ENCODE measurements around the gene FAM13A.

FAM13A gene

GRCh38 chr4:88756149-88756548 is 300.8 kb downstream of the FAM13A start:
- Histone ChIP-seq H3K9ac (ENCODE audit: low read length) (no peak overlapping the region), H3F3A (ENCODE audit: insufficient read depth, low read length) (no peaks in the 10 kb centered on the region), H3K4me3 (ENCODE audit: low read length) (no peak overlapping the region), H3K36me3 (replicated peaks; ENCODE audit: insufficient read depth, low read length) (no peaks in the 10 kb centered on the region), H3K27me3 (replicated peaks; ENCODE audit: insufficient read depth, low read length) (no peaks in the 10 kb centered on the region), H4K20me1 (ENCODE audit: insufficient read depth, low read length) (no peaks in the 10 kb centered on the region), H3K9me2 (replicated peaks; ENCODE audit: insufficient read depth, low read length) (no peaks in the 10 kb centered on the region), H3K9me3 (replicated peaks; ENCODE audit: insufficient read depth, low read length) (no peaks in the 10 kb centered on the region), H3K4me2 (ENCODE audit: low read depth, low read length) (no peak overlapping the region), H3K27ac (ENCODE audit: low read length) (no peak overlapping the region), H3K4me1 (ENCODE audit: low read length) (peaks cover 6% of the 10 kb centered on the region), H2AFZ (ENCODE audit: low read length) (no peak overlapping the region), H3K79me2 (ENCODE audit: low read length) (no peaks in the 10 kb centered on the region)
- DNase-seq, result no peak
- TF ChIP-seq EZH2 (optimal IDR thresholded peaks at IDR 0.05; ENCODE audit: low read depth, low read length) (no peak), EZH2phosphoT487 (IDR thresholded peaks at IDR 0.05; ENCODE audit: low read length) (no peak)
- TF ChIP-seq, protein P1, sequence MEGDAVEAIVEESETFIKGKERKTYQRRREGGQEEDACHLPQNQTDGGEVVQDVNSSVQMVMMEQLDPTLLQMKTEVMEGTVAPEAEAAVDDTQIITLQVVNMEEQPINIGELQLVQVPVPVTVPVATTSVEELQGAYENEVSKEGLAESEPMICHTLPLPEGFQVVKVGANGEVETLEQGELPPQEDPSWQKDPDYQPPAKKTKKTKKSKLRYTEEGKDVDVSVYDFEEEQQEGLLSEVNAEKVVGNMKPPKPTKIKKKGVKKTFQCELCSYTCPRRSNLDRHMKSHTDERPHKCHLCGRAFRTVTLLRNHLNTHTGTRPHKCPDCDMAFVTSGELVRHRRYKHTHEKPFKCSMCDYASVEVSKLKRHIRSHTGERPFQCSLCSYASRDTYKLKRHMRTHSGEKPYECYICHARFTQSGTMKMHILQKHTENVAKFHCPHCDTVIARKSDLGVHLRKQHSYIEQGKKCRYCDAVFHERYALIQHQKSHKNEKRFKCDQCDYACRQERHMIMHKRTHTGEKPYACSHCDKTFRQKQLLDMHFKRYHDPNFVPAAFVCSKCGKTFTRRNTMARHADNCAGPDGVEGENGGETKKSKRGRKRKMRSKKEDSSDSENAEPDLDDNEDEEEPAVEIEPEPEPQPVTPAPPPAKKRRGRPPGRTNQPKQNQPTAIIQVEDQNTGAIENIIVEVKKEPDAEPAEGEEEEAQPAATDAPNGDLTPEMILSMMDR (IDR thresholded peaks at IDR 0.05; ENCODE audit: low read length), result no peak

- Histone ChIP-seq H3K4me1 (ENCODE audit: low read length) (peaks cover 6% of the 10 kb centered on the region), H3K27ac (ENCODE audit: low read length) (no peak overlapping the region), H3K79me2 (ENCODE audit: low read length) (no peaks in the 10 kb centered on the region), H3F3A (ENCODE audit: insufficient read depth, low read length) (no peaks in the 10 kb centered on the region), H3K9me2 (replicated peaks; ENCODE audit: insufficient read depth, low read length) (no peaks in the 10 kb centered on the region), H3K4me2 (ENCODE audit: low read depth, low read length) (no peak overlapping the region), H3K9me3 (replicated peaks; ENCODE audit: insufficient read depth, low read length) (no peaks in the 10 kb centered on the region), H3K36me3 (replicated peaks; ENCODE audit: insufficient read depth, low read length) (no peaks in the 10 kb centered on the region), H3K27me3 (replicated peaks; ENCODE audit: insufficient read depth, low read length) (no peaks in the 10 kb centered on the region), H4K20me1 (ENCODE audit: insufficient read depth, low read length) (no peaks in the 10 kb centered on the region), H3K4me3 (ENCODE audit: low read length) (no peak overlapping the region), H3K9ac (ENCODE audit: low read length) (no peak overlapping the region), H2AFZ (ENCODE audit: low read length) (no peak overlapping the region)
- TF ChIP-seq, protein P1 (IDR thresholded peaks at IDR 0.05; ENCODE audit: low read length), result no peak
- TF ChIP-seq EZH2 (optimal IDR thresholded peaks at IDR 0.05; ENCODE audit: low read depth, low read length) (no peak), EZH2phosphoT487 (IDR thresholded peaks at IDR 0.05; ENCODE audit: low read length) (no peak)
- DNase-seq, result no peak
Observed at GRCh38 chr4:88755454-88755853, 301.5 kb downstream of the FAM13A start.

GRCh38 chr4:88754796-88755195 is 302.2 kb downstream of the FAM13A start:
- Histone ChIP-seq H3K4me1 (ENCODE audit: low read length) (peaks cover 6% of the 10 kb centered on the region), H3K4me2 (ENCODE audit: low read depth, low read length) (no peak overlapping the region), H4K20me1 (ENCODE audit: insufficient read depth, low read length) (no peaks in the 10 kb centered on the region), H3F3A (ENCODE audit: insufficient read depth, low read length) (no peaks in the 10 kb centered on the region), H3K79me2 (ENCODE audit: low read length) (no peaks in the 10 kb centered on the region), H3K4me3 (ENCODE audit: low read length) (no peak overlapping the region), H3K36me3 (replicated peaks; ENCODE audit: insufficient read depth, low read length) (no peaks in the 10 kb centered on the region), H3K27me3 (replicated peaks; ENCODE audit: insufficient read depth, low read length) (no peaks in the 10 kb centered on the region), H3K9ac (ENCODE audit: low read length) (no peak overlapping the region), H3K27ac (ENCODE audit: low read length) (no peak overlapping the region), H3K9me3 (replicated peaks; ENCODE audit: insufficient read depth, low read length) (no peaks in the 10 kb centered on the region), H2AFZ (ENCODE audit: low read length) (no peak overlapping the region), H3K9me2 (replicated peaks; ENCODE audit: insufficient read depth, low read length) (no peaks in the 10 kb centered on the region)
- no peak for DNase-seq
- TF ChIP-seq, protein P1 (IDR thresholded peaks at IDR 0.05; ENCODE audit: low read length), result no peak
- TF ChIP-seq EZH2 (optimal IDR thresholded peaks at IDR 0.05; ENCODE audit: low read depth, low read length) (no peak), EZH2phosphoT487 (IDR thresholded peaks at IDR 0.05; ENCODE audit: low read length) (no peak)

Measured in MM.1S (cell line).